Stimulated activated CD4-positive, alpha-beta T cell treated with anti-CD3 and anti-CD28 coated beads, TNF-alpha, amount 100 ng/mL, for 4 hours (primary cell): ENCODE results near the gene IKZF2.

Experiments used
- DNase-seq, 3 experiments: peaks; one replicate each; pipeline ENCODE4 v3.0.0-alpha.2; 2020; ENCODE audit warnings: low read depth in 3 of 3

The IKZF2 gene

DNA sequence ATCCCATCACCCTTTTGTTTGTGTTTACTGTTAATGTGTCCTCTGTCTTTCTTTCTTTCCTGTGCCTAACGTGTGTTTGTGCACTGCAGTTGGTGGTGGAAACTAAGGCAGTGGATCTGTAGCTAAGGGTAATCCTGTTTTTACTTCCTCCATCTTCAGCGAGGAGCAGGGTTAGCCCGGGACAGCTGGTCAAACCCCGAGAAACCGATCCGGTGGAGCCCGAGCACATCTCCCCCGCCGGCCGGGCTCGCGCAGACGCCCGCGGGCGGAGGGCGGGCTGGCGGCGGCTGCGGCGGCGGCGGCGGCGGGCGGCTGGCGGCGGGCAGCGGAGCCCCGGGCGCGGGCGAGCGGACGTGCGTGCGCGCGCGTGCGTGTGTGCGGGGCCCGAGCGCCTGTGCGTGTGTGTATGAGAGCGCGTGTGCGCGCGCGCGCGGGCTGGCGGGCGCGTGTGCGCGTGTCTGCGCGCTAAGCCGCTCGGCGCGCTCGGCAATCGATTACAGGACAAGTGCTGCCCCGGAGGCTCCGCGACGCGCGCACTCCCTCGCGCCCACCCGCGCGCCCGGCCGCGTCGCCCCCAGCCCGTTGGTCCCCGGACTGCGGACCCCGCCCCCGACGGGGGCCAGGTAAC, at the start of gene IKZF2:
Gene IKZF2, minus strand, starts transcription at position 176 of the 628 bp plus-strand sequence. CDS start 2,983 bp downstream, outside the sequence.
- peak; percentile 16 to 31 (median 30) for DNase-seq

DNA sequence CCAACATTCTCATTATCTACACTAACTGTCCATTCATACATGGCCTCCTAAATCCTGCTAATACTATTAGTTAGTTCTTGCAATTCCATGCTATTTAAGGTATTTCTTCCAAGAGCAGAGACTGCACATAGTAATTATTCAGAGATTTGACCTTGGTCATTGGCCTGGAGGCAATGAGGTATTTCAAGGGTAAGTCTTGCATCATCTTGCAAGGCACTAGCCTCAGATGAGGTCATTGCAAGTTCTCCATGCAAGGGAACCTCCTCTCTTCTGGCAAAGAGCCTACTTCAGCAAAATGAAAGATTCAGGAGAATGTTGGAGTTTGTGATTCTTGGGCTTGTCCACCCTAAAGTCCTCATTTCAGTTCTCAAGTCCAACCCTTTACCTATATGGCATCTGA, 48.5 kb upstream of the IKZF2 start:
- DNase-seq, result no peak

GRCh38 chr2:213189001-213189899, 37.8 kb upstream of the IKZF2 start:
- DNase-seq, result no peak

- no peak for DNase-seq
Measured at GRCh38 chr2:213188533-213188867, 37.1 kb upstream of the IKZF2 start.

- DNase-seq, result no peak
Measured at GRCh38 chr2:213187833-213188532, 36.6 kb upstream of the IKZF2 start.

GRCh38 chr2:213187386-213187785, 36.0 kb upstream of the IKZF2 start:
- no peak for DNase-seq

DNA sequence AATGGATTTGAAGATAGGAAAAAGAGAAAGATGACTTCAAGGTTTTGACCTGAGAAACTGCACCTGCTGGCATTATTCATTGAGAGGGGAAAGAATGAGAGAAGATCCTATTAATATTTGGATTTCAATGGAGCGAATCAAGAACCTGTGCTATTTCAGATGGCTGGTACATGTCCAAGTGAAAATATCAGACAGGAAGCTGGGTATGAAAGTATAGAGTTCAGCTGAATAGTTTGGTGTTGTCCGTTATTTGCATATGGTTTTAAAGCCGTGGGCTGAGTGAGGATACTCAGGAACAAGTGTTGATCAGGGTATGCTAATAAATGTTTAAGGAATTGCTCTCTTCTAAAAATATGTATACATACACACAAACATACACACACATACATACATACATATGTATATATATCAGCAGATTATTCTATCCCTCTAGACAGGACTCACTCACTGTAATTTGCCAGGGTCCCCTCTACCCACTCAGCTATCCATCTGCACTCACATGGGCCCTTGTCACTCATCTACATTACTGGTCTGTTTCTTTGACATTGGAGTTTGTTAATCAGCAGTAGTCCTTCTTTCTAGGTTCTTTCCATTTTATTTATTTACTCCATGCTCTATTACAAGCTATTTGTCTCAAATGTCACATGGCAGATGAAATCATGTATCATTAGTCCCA, 33.9 kb upstream of the IKZF2 start:
- no peak for DNase-seq

GRCh38 chr2:213181712-213182111, 30.3 kb upstream of the IKZF2 start:
- DNase-seq, result no peak

DNA sequence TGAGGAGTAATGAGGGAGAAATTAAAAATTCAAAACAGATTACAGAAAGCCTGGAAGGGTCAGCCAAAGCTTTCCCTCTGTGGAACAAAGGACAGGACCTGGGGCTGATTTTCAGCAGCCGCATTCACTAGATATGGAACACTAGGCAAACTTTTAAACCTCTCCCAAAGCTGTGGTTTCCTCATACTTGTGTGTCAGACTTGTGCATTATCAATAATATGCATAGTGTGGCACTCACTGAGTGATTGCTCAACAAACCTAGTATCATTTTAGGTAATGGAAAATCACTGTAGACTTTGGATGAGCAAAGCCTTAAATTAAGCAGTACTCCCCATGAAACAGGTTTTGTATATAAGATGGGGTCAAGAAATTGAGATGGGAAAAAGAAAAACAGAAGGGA, 26.3 kb upstream of the IKZF2 start:
- no peak for DNase-seq

DNA sequence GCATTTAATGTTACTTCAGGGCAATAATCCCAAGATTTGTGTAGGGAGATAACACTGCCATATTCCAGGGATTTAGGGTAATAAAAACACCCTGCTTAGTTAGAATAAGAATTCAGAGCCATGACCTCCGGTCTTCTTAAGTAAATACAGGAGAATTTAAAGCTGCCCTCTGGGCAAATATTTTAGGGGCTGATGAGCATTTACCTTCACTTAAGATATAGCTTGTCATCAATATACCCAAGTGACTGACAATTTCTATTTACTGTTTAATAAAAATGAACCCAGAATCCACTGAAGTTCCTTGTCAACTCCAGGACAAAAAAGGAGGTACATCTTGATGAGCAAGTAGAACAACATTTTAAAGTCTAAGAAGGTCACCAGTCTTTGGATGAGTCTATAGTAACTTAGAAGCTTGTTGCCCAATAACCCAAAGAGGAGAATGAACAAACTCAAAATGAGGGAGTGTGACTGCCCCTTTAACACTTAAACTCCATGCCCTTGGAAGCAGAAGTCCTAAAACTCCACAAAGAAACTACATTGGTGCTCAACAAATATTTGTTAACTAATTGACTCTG, 24.3 kb upstream of the IKZF2 start:
- DNase-seq, result no peak

GRCh38 chr2:213172641-213173040, 21.2 kb upstream of the IKZF2 start:
- no peak for DNase-seq

DNA sequence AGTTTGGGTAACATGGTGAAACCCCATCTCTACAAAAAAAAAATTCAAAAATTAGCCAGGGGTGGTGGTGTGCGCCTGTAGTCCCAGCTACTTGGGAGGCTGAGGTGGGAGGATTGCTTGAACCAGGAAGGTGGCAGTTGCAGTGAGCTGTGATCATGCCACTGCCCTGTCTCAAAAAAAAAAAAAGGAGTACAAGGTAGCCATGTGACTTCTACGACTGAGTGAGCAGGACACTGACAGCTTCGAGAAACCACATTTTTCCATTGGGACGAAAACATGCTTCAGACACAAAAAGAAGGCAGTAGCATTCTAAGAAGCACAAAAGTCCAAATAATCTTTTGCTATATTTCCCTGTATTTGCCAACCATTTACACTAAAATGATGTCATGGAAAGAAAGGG, 19.7 kb upstream of the IKZF2 start:
- no peak for DNase-seq

DNA sequence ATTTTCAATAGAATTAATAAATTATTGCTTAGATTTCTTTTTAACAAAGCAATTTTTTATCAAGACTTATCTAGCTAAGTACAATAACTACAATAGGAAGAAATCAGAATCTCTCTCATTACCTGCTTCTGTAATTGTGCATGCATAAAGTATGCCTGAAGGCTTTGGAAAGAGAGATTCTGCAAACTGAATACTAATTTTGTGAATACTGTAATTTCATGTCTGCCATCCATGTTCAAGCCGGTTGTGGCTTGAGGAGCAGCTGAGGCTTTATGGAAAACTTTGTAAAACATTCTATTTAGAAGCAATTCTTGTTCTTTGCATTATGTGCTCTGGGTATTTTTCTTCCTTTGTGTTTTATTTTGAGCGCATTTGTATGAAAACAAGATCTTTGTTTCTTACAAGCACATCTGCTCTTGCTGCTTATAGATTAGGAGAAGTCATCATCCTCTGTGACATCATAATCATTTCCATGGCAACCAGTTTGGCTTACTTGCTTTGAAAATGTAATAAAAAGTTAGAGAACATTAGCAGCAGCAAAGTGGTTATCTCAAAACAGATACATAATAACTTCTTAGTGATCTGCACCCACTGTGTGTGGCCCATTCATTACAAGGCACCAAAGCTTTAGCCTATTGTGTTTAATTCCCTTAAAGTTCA, 16.0 kb upstream of the IKZF2 start:
- DNase-seq, result no peak

DNA sequence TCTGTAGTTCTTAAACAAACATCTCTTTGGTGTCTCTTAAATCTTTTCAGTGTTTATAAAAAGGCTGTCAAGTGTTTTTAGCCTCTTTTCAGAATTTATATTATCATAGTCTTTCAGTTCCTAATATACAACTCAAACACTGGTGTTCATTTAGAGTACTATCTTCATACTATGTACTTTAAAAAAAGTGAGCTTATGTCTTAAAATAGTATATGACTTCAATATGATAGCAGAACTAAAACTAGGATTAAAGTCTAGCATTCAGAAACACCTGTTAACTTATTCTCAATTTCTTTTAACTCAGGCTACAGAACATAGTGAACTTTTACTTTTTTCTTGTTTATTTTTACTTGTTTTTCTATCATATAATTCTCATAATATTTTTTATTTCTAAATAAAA, 14.7 kb upstream of the IKZF2 start:
- no peak for DNase-seq

GRCh38 chr2:213164263-213164662, 12.9 kb upstream of the IKZF2 start:
- no peak for DNase-seq

DNA sequence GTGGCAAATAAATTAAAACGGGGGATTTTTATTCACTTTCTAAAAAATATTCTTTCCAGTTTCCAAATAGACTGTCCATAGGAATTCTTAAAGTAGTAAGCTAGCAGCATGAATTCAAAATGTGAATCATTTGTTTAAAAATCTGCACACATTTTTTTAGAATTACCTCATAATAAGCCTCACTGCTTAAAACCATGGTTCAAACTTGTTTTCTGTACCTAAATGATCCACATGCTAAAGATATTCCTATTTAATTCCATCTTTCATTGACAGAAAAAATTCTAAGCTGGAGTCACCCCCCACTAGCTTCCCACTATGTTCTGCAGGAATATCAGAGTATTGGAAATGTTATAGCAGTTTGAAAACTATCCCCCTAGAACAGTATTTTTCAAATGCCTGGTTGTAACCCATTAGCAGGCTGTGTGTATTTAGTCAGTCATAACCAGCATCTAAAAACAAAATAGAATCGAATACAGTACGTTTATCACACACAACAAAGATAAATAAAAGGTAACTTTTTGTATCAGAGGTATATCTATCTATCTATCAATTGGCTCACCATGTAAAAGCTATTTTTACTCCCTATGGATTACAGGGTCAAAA, 11.2 kb upstream of the IKZF2 start:
- DNase-seq, result no peak

DNA sequence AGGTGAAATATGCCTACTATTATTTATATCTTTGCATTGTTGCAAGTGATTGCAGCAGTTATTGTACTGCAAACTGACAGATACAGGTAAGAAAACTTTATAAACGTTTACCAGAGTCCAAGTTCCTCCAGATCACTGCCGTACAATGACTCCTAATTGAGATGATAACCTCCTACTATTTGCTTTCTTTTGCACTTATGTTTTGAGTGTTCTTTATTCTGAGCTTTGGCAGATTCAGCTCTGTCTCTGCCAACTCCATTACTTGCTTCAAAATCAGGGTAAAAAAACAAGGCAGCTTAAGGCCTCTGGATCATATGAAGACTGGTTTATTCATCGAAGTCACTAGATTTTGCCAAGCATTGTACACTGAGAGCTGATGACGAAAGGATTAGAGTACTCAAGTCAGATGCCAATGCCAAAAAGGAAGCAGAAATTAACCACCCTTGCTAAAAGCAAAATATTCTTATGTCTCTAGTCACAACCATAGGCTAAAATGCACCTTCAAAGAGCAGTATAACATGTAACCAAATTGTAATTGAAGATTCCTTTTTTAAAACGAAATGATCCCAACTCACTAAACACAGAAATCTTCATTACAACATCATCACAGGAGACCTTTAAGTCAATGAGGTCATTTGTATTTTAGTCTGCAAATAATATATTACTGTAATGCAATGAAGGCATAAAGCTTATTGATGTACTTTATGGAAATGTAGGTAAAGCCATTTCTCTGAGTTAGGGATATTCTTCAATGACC, 10.5 kb upstream of the IKZF2 start:
- DNase-seq, result no peak

- no peak for DNase-seq
Measured at GRCh38 chr2:213159768-213160167, 8.4 kb upstream of the IKZF2 start.

DNA sequence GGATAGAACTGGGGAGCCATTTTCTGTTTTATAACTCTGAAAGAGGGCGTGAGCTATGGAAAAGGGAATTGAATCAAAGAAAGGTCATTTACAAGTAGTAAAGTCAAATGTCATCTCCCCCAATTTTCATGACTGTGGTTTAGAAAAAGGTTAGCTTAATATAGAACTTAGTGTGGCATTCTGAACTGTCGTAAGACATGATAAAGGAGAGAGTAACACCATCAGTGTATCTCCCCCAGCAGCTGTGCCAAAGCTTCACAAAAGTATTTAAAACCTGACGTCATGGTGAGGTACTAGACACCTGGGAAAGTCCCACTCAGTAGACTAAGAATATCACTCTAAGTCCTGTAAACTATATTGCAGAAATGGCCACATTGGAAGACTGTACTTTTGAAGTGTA, 5.8 kb upstream of the IKZF2 start:
- DNase-seq, result no peak

DNA sequence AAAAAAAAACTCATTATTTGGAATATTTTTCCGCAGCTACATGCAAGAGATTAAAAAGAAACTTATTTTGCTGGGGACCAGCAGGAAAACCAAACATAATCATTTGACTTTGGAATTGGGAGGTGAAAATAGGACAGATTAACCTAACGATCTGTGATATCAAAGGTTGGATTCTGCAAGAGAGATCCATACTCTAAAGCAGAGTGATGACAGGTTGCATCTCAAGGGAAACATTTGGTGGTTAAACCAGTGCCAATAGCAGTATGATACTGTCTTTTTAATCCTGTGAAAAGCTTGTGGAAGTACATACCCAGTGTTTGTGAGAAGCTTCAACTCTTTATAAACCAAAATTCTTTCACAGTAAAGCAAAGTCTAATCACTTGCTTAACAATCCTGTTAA, 5.3 kb upstream of the IKZF2 start:
- no peak for DNase-seq
